ENCODE results near the gene ZBED2.
"Not testable (repeated sequence)": the region's sequence is repeated elsewhere in the genome, so short reads cannot be mapped to it uniquely, and the experiment has no call there.

Gene ZBED2

GRCh38 chr3:111595232-111595631 lies at the start of gene ZBED2:
Gene ZBED2 (minus strand): TSS chr3:111595346. CDS start chr3:111594201, 1,145 bp downstream.
- DNase-seq (ENCODE audit: low read depth in 1 of 2, low spot score in 1 of 2): no peak

- DNase-seq (ENCODE audit: low read depth in 1 of 2, low spot score in 1 of 2): no peak
Measured at GRCh38 chr3:111639316-111639715, 44.2 kb upstream of the ZBED2 start.

GRCh38 chr3:111636366-111636885 lies 41.3 kb upstream of the ZBED2 start:
- no peak for DNase-seq (ENCODE audit: low read depth in 1 of 2, low spot score in 1 of 2)

GRCh38 chr3:111635403-111635802 lies 40.3 kb upstream of the ZBED2 start:
- no peak for DNase-seq (ENCODE audit: low read depth in 1 of 2, low spot score in 1 of 2)

GRCh38 chr3:111630638-111631037 lies 35.5 kb upstream of the ZBED2 start:
- DNase-seq (ENCODE audit: low read depth in 1 of 2, low spot score in 1 of 2): not testable (repeated sequence)

GRCh38 chr3:111629018-111629417 lies 33.9 kb upstream of the ZBED2 start:
- DNase-seq (ENCODE audit: low read depth in 1 of 2, low spot score in 1 of 2): not testable (repeated sequence)

GRCh38 chr3:111627092-111627491 lies 31.9 kb upstream of the ZBED2 start:
- DNase-seq (ENCODE audit: low read depth in 1 of 2, low spot score in 1 of 2): no peak

GRCh38 chr3:111621535-111621934 lies 26.4 kb upstream of the ZBED2 start:
- no peak for DNase-seq (ENCODE audit: low read depth in 1 of 2, low spot score in 1 of 2)

- no peak for DNase-seq (ENCODE audit: low read depth in 1 of 2, low spot score in 1 of 2)
Measured at GRCh38 chr3:111619833-111620232, 24.7 kb upstream of the ZBED2 start.

GRCh38 chr3:111618945-111619344 lies 23.8 kb upstream of the ZBED2 start:
- no peak for DNase-seq (ENCODE audit: low read depth in 1 of 2, low spot score in 1 of 2)

GRCh38 chr3:111617912-111618601 lies 22.9 kb upstream of the ZBED2 start:
- no peak for DNase-seq (ENCODE audit: low read depth in 1 of 2, low spot score in 1 of 2)

GRCh38 chr3:111617406-111617805 lies 22.3 kb upstream of the ZBED2 start:
- no peak for DNase-seq (ENCODE audit: low read depth in 1 of 2, low spot score in 1 of 2)

GRCh38 chr3:111616417-111617105 lies 21.4 kb upstream of the ZBED2 start:
- DNase-seq (ENCODE audit: low read depth in 1 of 2, low spot score in 1 of 2): peak; percentile 22 to 42

- DNase-seq (ENCODE audit: low read depth in 1 of 2, low spot score in 1 of 2): no peak
Measured at GRCh38 chr3:111615880-111616279, 20.7 kb upstream of the ZBED2 start.

- DNase-seq (ENCODE audit: low read depth in 1 of 2, low spot score in 1 of 2): no peak
Measured at GRCh38 chr3:111613294-111613693, 18.1 kb upstream of the ZBED2 start.

- no peak for DNase-seq (ENCODE audit: low read depth in 1 of 2, low spot score in 1 of 2)
Measured at GRCh38 chr3:111610612-111611054, 15.5 kb upstream of the ZBED2 start.

GRCh38 chr3:111610189-111610588 lies 15.0 kb upstream of the ZBED2 start:
- DNase-seq (ENCODE audit: low read depth in 1 of 2, low spot score in 1 of 2): no peak

GRCh38 chr3:111609700-111610099 lies 14.6 kb upstream of the ZBED2 start:
- DNase-seq (ENCODE audit: low read depth in 1 of 2, low spot score in 1 of 2): no peak

GRCh38 chr3:111608383-111608782 lies 13.2 kb upstream of the ZBED2 start:
- no peak for DNase-seq (ENCODE audit: low read depth in 1 of 2, low spot score in 1 of 2)

GRCh38 chr3:111607240-111607920 lies 12.2 kb upstream of the ZBED2 start:
- DNase-seq (ENCODE audit: low read depth in 1 of 2, low spot score in 1 of 2): no peak

- DNase-seq (ENCODE audit: low read depth in 1 of 2, low spot score in 1 of 2): no peak
Measured at GRCh38 chr3:111605493-111605892, 10.3 kb upstream of the ZBED2 start.

GRCh38 chr3:111605018-111605417 lies 9.9 kb upstream of the ZBED2 start:
- no peak for DNase-seq (ENCODE audit: low read depth in 1 of 2, low spot score in 1 of 2)

Data from stimulated activated CD4-positive, alpha-beta T cell treated with anti-CD3 and anti-CD28 coated beads, Interleukin-15, amount 100 ng/mL, for 1 hour (primary cell).